Type B pancreatic cell (in vitro differentiated cells): ENCODE results near the gene PTPRR. TPM values are rescaled to one million over a fixed set of nuclear protein-coding genes. Genes with fewer than 3 reads are reported as not detected.

Source experiments
- DNase-seq: peaks from one replicate; pipeline ENCODE4 v3.0.0; 2021; ENCODE audit warnings: mixed read lengths; ENCODE audit not compliant: unreplicated experiment; ENCODE audit errors: extremely low spot score
- H3K27ac Mint-ChIP-seq: 2 replicates; pipeline ENCODE4 v1.8.0; 2021; ENCODE audit warnings: mild to moderate bottlenecking, mixed read lengths
- H3K27me3 Mint-ChIP-seq: 2 replicates; pipeline ENCODE4 v1.8.0; 2021; ENCODE audit warnings: mixed read lengths
- H3K36me3 Mint-ChIP-seq: 2 replicates; pipeline ENCODE4 v1.8.0; 2021; ENCODE audit warnings: mixed read lengths
- H3K4me1 Mint-ChIP-seq: one replicate; pipeline ENCODE4 v1.8.0; 2021; ENCODE audit warnings: mixed read lengths; ENCODE audit not compliant: unreplicated experiment
- H3K4me3 Mint-ChIP-seq: 2 replicates; pipeline ENCODE4 v1.8.0; 2021; ENCODE audit warnings: mild to moderate bottlenecking, mixed read lengths
- H3K9me3 Mint-ChIP-seq: 2 replicates; pipeline ENCODE4 v1.8.0; 2021; ENCODE audit warnings: mixed read lengths
- total RNA-seq: library from RNA; stranded (reverse); gene quantifications from 2 replicates; pipeline ENCODE4 v1.2.1, GENCODE V29; 2021; ENCODE audit warnings: low replicate concordance
- TF ChIP-seq, protein P1 (sequence below): fragments of 200-600 bp; sonication (generic); conservative IDR thresholded peaks from 2 replicates; pipeline ENCODE4 v1.5.0; 2021; ENCODE audit warnings: antibody characterized with exemption, mild to moderate bottlenecking

The PTPRR gene
- total RNA-seq, 1 donor from 2014 or later: 0.77 TPM

DNA sequence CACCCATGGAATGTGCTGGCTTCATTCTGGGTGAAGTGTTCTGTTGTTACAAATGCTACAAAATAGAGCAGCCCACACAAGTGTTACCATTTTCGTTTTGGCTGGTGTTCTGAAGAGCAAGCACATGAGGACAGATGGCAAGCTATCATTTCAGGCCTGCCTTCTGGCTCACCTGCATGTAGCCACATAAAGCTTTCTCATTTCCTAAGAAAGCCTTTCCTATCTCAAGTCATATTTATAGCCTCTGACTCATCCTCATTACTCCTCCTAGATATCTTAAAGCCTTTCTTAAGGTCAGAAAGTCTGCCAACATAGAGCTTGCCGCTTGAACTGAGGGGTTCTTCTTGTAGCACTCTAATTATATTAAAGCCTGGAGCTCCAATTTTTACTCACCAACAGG lies 89.0 kb downstream of the PTPRR start:
- DNase-seq: no peak
- Mint-ChIP-seq H3K27ac (no peak overlapping the region), H3K27me3 (peaks cover 4% of the 10 kb centered on the region), H3K9me3 (no peaks in the 10 kb centered on the region), H3K36me3 (no peaks in the 10 kb centered on the region), H3K4me3 (no peak overlapping the region), H3K4me1 (no peaks in the 10 kb centered on the region)
- TF ChIP-seq, protein P1, sequence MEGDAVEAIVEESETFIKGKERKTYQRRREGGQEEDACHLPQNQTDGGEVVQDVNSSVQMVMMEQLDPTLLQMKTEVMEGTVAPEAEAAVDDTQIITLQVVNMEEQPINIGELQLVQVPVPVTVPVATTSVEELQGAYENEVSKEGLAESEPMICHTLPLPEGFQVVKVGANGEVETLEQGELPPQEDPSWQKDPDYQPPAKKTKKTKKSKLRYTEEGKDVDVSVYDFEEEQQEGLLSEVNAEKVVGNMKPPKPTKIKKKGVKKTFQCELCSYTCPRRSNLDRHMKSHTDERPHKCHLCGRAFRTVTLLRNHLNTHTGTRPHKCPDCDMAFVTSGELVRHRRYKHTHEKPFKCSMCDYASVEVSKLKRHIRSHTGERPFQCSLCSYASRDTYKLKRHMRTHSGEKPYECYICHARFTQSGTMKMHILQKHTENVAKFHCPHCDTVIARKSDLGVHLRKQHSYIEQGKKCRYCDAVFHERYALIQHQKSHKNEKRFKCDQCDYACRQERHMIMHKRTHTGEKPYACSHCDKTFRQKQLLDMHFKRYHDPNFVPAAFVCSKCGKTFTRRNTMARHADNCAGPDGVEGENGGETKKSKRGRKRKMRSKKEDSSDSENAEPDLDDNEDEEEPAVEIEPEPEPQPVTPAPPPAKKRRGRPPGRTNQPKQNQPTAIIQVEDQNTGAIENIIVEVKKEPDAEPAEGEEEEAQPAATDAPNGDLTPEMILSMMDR: no peak

DNA sequence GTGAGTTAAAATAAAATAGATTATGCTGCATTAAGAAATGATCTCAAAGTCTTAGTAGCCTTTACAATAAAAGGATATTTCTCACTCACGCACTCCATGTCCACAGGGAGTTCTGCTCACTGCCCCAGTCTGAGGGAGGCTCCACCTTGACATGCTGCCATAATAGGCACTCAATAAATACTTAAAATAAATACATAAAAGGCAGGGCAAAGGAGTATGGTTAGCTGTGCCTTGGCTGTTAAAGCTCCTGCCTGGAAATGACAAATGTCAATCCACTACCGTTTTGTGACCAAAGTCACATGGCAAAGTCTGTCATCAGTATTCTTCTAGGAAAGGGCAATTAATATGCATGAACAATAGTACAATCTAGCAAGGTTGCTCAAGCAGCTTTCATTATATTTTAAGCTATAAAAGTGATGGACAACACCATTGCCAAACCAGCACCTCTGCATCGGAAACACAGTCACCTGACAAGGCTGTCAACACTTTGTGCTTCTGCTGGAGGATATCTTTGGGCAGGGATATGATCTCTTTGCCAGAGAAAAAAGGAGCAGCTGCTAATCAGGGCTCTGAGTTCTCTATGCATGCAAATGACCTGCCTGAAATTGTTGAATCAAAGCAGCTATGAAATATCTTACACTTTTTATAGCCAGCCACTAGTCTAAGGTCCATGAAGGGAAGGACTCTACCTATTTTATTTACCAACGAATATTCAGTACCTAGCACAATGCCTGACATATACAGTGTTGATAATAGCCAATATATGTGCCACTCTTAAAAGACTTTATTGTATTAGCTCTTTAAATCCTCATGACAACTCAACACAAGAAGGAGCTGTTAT lies 90.1 kb downstream of the PTPRR start:
- Mint-ChIP-seq H3K27me3 (no peaks in the 10 kb centered on the region), H3K4me1 (no peaks in the 10 kb centered on the region), H3K4me3 (no peak overlapping the region), H3K9me3 (no peaks in the 10 kb centered on the region), H3K27ac (no peak overlapping the region), H3K36me3 (no peaks in the 10 kb centered on the region)
- DNase-seq: no peak
- TF ChIP-seq, protein P1: no peak

DNA sequence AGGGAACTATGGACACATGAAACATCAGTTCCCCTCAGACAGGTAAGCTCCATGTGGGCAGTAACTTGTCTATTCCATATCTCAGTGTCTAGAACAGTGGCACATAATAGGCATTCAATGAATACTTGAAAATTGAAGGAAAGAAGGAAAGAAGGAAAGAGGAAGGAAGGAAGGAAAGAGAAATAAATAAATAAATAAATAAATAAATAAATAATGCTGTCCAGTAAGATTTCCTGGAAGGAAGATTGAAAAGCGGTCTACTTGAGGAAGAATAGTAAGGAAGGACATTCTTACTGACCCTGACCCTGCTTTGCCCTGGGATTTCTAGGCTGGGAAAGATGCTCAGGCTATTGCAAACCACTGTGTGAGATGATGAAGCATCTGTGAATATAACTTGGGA lies 91.5 kb downstream of the PTPRR start:
- TF ChIP-seq, protein P1: no peak
- no peaks in the 10 kb centered on the region for H3K9me3 Mint-ChIP-seq
- no peaks in the 10 kb centered on the region for H3K4me1 Mint-ChIP-seq
- H3K27me3 Mint-ChIP-seq: no peaks in the 10 kb centered on the region
- no peak overlapping the region for H3K4me3 Mint-ChIP-seq
- DNase-seq: no peak
- H3K36me3 Mint-ChIP-seq: no peaks in the 10 kb centered on the region
- no peak overlapping the region for H3K27ac Mint-ChIP-seq

DNA sequence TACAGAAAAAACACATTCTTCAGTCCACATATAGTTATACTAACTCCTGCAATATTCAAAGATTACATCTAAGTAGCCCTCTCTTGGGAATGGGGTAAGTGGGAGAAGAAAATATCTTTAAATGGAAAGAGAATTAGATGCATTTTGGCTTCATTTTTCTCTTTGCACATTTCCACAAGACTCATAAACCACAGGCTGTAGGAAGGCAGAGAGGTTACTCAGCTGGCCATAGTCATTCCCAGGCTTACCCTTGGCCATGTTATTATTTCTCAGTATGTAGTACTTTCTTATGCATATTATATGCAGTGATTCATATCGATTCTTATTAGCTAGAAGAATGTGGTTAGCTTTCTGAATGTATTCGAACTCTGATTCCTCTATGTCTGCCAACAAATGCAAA lies 92.2 kb downstream of the PTPRR start:
- no peak overlapping the region for H3K27ac Mint-ChIP-seq
- no peaks in the 10 kb centered on the region for H3K9me3 Mint-ChIP-seq
- no peak for DNase-seq
- no peak overlapping the region for H3K4me3 Mint-ChIP-seq
- TF ChIP-seq, protein P1: no peak
- no peaks in the 10 kb centered on the region for H3K27me3 Mint-ChIP-seq
- no peaks in the 10 kb centered on the region for H3K36me3 Mint-ChIP-seq
- H3K4me1 Mint-ChIP-seq: no peaks in the 10 kb centered on the region

DNA sequence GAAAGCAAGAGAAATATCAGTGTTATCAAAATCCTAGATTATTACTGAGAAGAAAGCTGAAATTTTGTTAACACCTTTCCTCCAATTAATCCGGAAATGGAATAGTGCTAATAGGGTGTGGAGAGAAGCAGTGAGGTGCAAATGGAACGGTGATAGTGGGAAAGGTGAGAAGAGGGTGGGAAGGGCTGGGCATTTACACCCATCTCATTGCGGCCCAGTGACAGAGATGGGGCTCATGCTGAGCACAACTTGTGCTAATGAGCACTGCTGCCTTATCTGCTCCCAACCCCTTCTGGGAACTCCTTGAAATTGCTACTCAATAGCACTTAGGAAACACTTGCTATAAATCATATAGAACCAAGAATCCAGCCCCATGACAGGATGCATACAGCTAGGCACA lies 94.4 kb downstream of the PTPRR start:
- Mint-ChIP-seq H3K27me3 (no peaks in the 10 kb centered on the region), H3K4me3 (no peak overlapping the region), H3K4me1 (no peaks in the 10 kb centered on the region), H3K36me3 (no peaks in the 10 kb centered on the region), H3K27ac (no peak overlapping the region), H3K9me3 (no peaks in the 10 kb centered on the region)
- DNase-seq: no peak
- TF ChIP-seq, protein P1: no peak
